GM20000 (cell line): Measurements from ENCODE around the gene ADRA2A.

ENCODE experiments used
- DNase-seq: peaks from one replicate; pipeline ENCODE4 v3.0.0; 2012; ENCODE audit warnings: low spot score
- TF ChIP-seq, protein P1 (sequence below): IDR thresholded peaks from 2 replicates; pipeline ENCODE4 v1.5.1; 2012; ENCODE audit warnings: mild to moderate bottlenecking, control low read depth; ENCODE audit errors: extremely low read depth, missing control alignments

The ADRA2A gene

DNA sequence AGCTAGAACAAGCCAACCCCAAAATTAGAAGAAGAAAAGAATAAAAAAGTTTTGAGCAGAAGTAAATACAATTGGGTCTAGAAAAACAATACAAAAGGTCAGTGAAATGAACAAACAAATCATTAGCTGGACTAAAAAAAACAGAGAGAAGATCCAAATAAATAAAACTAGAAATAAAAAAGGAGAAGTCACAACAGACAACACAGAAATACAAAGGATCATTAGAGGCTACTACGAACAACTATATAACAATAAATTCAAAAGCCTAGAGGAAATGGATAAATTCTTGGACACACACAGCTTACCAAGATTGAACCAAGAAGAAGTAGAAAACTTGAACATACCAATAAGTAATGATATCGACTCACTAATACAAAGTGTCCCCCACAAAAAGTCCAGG is 13.4 kb upstream of the ADRA2A start:
- DNase-seq = no peak
- TF ChIP-seq, protein P1, sequence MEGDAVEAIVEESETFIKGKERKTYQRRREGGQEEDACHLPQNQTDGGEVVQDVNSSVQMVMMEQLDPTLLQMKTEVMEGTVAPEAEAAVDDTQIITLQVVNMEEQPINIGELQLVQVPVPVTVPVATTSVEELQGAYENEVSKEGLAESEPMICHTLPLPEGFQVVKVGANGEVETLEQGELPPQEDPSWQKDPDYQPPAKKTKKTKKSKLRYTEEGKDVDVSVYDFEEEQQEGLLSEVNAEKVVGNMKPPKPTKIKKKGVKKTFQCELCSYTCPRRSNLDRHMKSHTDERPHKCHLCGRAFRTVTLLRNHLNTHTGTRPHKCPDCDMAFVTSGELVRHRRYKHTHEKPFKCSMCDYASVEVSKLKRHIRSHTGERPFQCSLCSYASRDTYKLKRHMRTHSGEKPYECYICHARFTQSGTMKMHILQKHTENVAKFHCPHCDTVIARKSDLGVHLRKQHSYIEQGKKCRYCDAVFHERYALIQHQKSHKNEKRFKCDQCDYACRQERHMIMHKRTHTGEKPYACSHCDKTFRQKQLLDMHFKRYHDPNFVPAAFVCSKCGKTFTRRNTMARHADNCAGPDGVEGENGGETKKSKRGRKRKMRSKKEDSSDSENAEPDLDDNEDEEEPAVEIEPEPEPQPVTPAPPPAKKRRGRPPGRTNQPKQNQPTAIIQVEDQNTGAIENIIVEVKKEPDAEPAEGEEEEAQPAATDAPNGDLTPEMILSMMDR = no peak

GRCh38 chr10:111072232-111072631 is 4.6 kb upstream of the ADRA2A start:
- TF ChIP-seq, protein P1 = no peak
- DNase-seq = no peak

DNA sequence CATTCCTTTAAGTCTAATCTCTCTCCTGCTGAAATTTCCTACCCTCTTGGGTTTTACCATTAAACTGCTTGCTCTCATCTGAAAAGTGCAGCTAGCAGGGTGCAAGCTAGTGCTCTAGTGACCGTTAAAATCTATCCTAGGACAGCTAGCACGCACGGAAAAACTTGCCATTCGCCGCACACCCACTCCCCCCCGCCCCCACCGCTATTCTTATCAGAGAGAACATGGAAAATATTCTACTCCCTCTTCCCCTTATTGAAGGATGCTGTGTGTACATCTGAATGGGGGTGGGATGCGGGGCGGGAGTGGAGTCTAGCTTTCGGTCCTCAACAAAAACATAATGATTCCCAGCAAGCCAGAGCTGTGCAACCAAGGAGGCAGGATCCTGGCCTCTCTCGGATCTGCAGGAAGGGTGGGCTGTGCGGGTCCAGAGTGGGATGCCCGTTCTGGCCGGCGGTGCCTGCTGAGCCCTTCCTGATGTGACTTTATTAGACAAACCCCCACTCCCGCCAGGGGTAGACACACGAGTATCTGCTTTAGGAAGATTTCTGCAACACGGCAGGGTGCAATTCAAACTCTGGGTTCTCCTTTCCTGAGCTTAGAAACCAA is 1.1 kb upstream of the ADRA2A start:
- TF ChIP-seq, protein P1 = no peak
- peak; percentile 9 for DNase-seq

GRCh38 chr10:111076191-111076681 is 593 bp upstream of the ADRA2A start:
- peak; percentile 84 for DNase-seq
- TF ChIP-seq, protein P1 = peak; percentile 90

DNA sequence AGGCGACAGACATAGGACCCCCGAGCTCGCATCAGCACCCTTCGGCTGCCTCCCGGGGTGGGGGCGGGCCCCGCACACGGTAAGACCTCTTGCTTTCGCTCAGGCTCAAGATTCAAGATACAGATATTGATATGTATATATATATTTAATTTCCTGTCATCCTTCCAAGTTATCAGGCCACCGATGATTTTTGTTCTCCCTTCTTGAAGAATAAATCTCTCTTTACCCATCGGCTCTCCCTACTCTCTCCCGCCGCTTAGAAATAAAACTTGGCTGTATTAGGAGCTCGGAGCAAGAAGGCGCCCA is 603 bp downstream of the ADRA2A start:
- no peak for DNase-seq
- TF ChIP-seq, protein P1 = no peak

GRCh38 chr10:111077785-111078504 is 1.1 kb downstream of the ADRA2A start:
- TF ChIP-seq, protein P1 = no peak
- peak; percentile 53 for DNase-seq

DNA sequence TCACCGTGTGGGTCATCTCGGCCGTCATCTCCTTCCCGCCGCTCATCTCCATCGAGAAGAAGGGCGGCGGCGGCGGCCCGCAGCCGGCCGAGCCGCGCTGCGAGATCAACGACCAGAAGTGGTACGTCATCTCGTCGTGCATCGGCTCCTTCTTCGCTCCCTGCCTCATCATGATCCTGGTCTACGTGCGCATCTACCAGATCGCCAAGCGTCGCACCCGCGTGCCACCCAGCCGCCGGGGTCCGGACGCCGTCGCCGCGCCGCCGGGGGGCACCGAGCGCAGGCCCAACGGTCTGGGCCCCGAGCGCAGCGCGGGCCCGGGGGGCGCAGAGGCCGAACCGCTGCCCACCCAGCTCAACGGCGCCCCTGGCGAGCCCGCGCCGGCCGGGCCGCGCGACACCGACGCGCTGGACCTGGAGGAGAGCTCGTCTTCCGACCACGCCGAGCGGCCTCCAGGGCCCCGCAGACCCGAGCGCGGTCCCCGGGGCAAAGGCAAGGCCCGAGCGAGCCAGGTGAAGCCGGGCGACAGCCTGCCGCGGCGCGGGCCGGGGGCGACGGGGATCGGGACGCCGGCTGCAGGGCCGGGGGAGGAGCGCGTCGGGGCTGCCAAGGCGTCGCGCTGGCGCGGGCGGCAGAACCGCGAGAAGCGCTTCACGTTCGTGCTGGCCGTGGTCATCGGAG is 1.8 kb downstream of the ADRA2A start:
- TF ChIP-seq, protein P1 = no peak
- peak; percentile 33 for DNase-seq
